ENCODE measurements around the gene OVOL2.

DNA sequence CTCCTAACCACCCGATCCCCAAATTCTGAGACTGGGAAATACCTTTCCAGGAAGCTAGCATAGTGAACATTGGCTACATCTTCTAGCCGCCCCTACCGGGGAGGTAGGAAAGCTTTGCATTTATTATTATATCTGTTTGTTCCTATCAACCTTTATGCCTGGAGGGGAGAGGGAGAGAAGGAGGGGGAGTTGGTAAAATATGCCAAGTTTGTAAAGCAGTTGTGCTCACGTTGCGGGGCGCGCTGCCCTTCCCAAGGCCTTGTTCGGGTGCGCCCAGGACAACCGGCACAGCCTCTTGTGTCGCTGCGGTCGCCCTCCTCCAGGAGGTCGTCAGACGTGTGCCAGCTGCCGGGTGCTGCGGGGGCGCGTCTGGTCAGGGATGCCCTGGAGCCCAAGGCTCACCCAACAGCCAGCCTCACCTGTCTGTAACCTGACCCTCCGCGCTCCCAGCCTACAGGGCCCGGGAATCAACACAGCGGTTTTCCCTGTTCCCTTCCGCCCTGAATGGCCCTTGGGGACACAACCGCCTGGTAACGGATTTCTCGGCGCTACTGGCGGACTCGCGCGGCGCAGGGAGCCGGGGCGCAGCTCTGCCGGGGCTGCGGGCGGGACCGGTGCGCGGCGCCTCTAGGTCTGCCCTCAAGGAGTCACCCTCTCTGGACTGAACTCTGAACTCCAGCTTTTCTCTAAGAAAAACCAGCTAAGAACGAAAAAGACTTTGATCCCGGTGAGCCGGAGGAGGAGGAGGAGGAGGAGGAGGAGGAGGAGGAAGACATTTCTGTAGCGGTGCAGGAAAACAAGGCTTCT, 1.1 kb upstream of the OVOL2 start:
- TF ChIP-seq JUND (IDR thresholded peaks at IDR 0.05) (no peak), TAF1 (IDR thresholded peaks at IDR 0.05; ENCODE audit: borderline replicate concordance, low read depth, low read length) (no peak), PBX3 (IDR thresholded peaks at IDR 0.05) (no peak), POLR2AphosphoS5 (IDR thresholded peaks at IDR 0.05; ENCODE audit: low read depth, low read length) (no peak), SMC3 (IDR thresholded peaks at IDR 0.05; ENCODE audit: low read depth, low read length) (no peak)
- TF ChIP-seq, protein P1, sequence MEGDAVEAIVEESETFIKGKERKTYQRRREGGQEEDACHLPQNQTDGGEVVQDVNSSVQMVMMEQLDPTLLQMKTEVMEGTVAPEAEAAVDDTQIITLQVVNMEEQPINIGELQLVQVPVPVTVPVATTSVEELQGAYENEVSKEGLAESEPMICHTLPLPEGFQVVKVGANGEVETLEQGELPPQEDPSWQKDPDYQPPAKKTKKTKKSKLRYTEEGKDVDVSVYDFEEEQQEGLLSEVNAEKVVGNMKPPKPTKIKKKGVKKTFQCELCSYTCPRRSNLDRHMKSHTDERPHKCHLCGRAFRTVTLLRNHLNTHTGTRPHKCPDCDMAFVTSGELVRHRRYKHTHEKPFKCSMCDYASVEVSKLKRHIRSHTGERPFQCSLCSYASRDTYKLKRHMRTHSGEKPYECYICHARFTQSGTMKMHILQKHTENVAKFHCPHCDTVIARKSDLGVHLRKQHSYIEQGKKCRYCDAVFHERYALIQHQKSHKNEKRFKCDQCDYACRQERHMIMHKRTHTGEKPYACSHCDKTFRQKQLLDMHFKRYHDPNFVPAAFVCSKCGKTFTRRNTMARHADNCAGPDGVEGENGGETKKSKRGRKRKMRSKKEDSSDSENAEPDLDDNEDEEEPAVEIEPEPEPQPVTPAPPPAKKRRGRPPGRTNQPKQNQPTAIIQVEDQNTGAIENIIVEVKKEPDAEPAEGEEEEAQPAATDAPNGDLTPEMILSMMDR (IDR thresholded peaks at IDR 0.05): no peak
- TF ChIP-seq, protein P2, sequence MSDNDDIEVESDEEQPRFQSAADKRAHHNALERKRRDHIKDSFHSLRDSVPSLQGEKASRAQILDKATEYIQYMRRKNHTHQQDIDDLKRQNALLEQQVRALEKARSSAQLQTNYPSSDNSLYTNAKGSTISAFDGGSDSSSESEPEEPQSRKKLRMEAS (IDR thresholded peaks at IDR 0.05; ENCODE audit: low read depth): no peak
